Measurements from ENCODE around the gene ICE2.
A peak's percentile ranks its signal among the peaks of the same experiment; 100 is the strongest.
"Not testable (repeated sequence)": the region's sequence is repeated elsewhere in the genome, so short reads cannot be mapped to it uniquely, and the experiment has no call there.

Gene ICE2

DNA sequence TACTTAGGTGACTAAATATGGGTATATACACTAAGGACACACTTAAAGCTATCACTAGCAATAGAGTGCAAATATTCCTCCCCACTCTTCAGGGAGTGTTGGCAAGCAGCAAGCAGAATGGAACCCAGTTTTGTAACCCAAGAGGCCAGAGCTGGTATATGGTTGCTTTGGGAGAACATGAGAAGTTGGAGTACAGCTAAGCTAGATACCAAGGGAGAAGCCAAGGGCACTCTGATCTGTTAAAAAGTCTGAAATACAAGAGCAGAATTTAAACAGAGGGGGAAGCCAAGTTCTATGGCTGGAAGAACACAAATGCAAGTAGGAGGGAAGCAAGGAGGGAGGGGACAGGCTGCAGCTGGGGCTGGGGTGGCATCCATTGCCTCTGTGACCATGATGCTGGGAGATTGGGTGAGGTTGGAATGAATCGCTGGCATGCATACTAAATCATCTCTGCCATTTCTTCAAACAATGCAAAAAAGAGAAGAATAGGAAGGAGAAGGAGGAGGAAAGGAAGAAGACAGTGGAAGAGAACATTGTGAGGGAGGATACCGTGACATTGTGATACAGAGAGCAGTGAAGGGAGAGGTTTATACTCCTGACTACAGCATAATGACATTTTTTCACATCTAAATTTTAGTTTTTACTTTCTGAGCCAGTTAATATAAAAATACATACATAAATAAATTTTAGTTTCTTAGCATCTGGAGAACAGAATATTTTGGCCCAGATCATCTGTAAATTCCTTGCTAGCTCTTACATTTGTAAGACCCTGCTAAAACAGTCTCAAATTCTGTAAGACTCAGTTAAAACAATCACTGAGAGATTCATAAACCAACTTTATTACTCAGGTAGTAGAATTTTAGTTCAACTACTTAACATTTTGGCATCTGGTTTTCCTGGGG lies 72.2 kb downstream of the ICE2 start:
- Histone ChIP-seq H3K9ac (ENCODE audit: low read length) (no peak overlapping the region), H3K36me3 (ENCODE audit: control insufficient read depth, insufficient read depth, low read length, severe bottlenecking) (no peaks in the 10 kb centered on the region), H3K27me3 (replicated peaks; ENCODE audit: control insufficient read depth, insufficient read depth, low read length) (no peaks in the 10 kb centered on the region), H3K4me1 (ENCODE audit: control insufficient read depth, insufficient read depth, low read length) (peaks cover 38% of the 10 kb centered on the region), H3K4me3 (ENCODE audit: low read length) (no peak overlapping the region), H3K9me3 (ENCODE audit: control insufficient read depth, low read length) (no peaks in the 10 kb centered on the region)
- peak; percentile 56 for DNase-seq (ENCODE audit: low read depth)

DNA sequence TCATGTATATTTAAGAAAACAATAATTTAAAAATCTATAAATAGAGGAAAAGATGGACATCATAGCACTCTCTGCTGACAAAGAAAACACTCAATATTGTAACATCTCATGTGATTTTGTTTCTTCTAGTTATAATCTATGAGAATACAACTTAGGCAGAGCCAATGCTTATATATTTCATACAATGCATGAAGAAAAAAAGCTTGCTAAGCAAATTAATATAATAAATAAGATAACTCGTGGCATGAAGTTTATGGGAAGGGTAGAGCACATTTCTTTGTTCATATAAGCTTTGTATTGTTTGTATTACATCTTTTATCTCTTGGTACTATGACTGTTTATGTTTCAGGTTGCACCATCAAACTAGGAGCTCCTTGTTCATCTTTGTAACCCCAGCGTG lies 73.5 kb downstream of the ICE2 start:
- H3K4me1 ChIP-seq (ENCODE audit: control insufficient read depth, insufficient read depth, low read length): peaks cover 34% of the 10 kb centered on the region
- no peaks in the 10 kb centered on the region for H3K36me3 ChIP-seq (ENCODE audit: control insufficient read depth, insufficient read depth, low read length, severe bottlenecking)
- no peak overlapping the region for H3K4me3 ChIP-seq (ENCODE audit: low read length)
- no peak overlapping the region for H3K9ac ChIP-seq (ENCODE audit: low read length)
- DNase-seq (ENCODE audit: low read depth): no peak
- H3K9me3 ChIP-seq (ENCODE audit: control insufficient read depth, low read length): no peaks in the 10 kb centered on the region
- H3K27me3 ChIP-seq (replicated peaks; ENCODE audit: control insufficient read depth, insufficient read depth, low read length): no peaks in the 10 kb centered on the region

DNA sequence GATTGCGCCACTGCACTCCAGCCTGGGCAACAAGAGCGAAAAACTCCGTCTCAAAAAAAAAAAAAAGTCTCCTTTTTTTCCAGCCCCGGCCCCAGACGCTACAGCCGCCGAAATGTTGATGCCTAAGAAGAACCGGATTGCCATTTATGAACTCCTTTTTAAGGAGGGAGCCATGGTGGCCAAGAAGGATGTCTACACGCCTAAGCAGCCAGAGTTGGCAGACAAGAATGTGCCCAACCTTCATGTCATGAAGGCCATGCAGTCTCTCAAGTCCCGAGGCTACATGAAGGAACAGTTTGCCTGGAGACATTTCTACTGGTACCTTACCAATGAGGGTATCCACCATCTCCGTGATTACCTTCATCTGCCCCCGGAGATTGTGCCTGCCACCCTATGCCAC lies 74.6 kb downstream of the ICE2 start:
- not testable (repeated sequence) for H3K36me3 ChIP-seq (ENCODE audit: control insufficient read depth, insufficient read depth, low read length, severe bottlenecking); H3K4me3 ChIP-seq (ENCODE audit: low read length); H3K27me3 ChIP-seq (replicated peaks; ENCODE audit: control insufficient read depth, insufficient read depth, low read length); H3K9me3 ChIP-seq (ENCODE audit: control insufficient read depth, low read length); H3K9ac ChIP-seq (ENCODE audit: low read length); DNase-seq (ENCODE audit: low read depth)
- peaks cover 43% of the 10 kb centered on the region for H3K4me1 ChIP-seq (ENCODE audit: control insufficient read depth, insufficient read depth, low read length)

DNA sequence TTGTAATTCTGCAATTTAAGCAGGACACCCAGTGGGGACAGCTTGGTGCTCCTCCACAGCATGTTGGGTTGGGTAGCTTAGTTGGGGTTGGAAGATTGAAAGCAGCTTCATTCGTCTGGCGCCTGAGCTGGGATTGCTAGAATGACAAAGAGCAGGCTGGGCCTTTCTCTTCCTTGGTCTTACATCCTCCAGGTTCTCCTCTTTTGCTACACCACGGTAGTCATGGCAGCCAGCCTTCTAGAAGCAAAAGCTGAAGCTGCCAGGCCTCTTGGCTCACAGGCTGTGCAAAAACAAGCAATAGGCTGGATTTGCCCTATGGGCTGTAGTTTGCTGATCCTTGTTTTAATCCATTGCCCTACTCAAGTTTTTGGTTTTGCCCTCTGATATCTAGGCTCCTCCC lies 78.0 kb downstream of the ICE2 start:
- H3K27me3 ChIP-seq (replicated peaks; ENCODE audit: control insufficient read depth, insufficient read depth, low read length): no peaks in the 10 kb centered on the region
- peaks cover 5% of the 10 kb centered on the region for H3K36me3 ChIP-seq (ENCODE audit: control insufficient read depth, insufficient read depth, low read length, severe bottlenecking)
- peaks cover 25% of the 10 kb centered on the region for H3K4me1 ChIP-seq (ENCODE audit: control insufficient read depth, insufficient read depth, low read length)
- H3K9ac ChIP-seq (ENCODE audit: low read length): no peak overlapping the region
- no peak for DNase-seq (ENCODE audit: low read depth)
- H3K9me3 ChIP-seq (ENCODE audit: control insufficient read depth, low read length): no peaks in the 10 kb centered on the region
- no peak overlapping the region for H3K4me3 ChIP-seq (ENCODE audit: low read length)

DNA sequence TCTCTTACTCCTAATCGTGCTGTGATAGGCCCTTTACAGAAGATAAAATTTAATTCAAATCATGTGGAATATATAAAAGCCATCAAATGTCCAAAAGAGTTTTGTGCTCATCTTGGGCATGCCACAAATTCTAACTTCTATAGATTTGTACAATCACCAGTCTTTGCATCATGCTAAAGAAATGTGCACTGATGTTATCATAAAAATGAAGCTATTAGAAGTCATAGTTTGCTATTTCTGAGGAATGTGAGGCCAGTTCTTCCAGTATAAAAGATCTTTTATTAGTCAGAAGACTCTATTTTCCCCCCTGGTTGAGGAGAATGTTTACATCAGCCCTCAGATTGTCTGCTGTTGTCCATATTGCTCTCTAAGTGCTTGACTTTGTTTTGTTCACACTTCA lies 79.0 kb downstream of the ICE2 start:
- Histone ChIP-seq H3K4me3 (ENCODE audit: low read length) (peak overlapping the region; percentile 77), H3K9ac (ENCODE audit: low read length) (peak overlapping the region; percentile 91), H3K9me3 (ENCODE audit: control insufficient read depth, low read length) (no peaks in the 10 kb centered on the region), H3K4me1 (ENCODE audit: control insufficient read depth, insufficient read depth, low read length) (peaks cover 30% of the 10 kb centered on the region), H3K27me3 (replicated peaks; ENCODE audit: control insufficient read depth, insufficient read depth, low read length) (no peaks in the 10 kb centered on the region), H3K36me3 (ENCODE audit: control insufficient read depth, insufficient read depth, low read length, severe bottlenecking) (peaks cover 15% of the 10 kb centered on the region)
- DNase-seq (ENCODE audit: low read depth): peak; percentile 68

DNA sequence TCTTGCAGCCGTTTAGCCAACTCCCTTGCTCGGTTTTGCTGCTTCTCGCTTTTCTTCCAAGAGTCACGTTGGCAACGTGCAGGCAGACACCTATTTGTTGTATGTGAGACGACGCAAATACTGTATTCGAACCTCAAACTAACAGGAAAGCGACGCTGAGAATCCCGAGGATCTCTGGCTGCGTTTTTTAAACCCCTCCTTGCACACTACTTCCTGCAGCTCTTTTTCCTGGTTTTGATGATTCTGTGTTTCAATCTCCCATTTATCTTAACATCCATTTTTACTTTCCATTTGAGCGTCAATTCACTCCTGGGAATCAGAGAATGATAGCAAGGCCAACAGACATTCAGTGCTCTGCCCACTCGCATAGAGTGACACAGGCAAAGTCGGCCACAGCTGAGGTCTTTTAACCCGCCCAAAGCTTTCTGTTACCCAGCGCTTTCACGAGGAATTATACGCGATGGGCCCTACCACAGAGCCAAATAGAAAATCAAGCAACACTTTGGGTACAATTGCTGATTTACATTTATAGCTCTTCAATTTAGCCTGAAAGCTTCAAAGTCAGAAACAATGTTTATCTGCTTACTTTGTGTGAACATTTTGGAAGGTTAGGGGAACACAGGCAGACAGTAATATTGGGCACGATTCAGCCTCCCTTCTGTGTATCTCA lies 79.6 kb downstream of the ICE2 start:
- peaks cover 35% of the 10 kb centered on the region for H3K4me1 ChIP-seq (ENCODE audit: control insufficient read depth, insufficient read depth, low read length)
- no peaks in the 10 kb centered on the region for H3K27me3 ChIP-seq (replicated peaks; ENCODE audit: control insufficient read depth, insufficient read depth, low read length)
- DNase-seq (ENCODE audit: low read depth): no peak
- peaks cover 20% of the 10 kb centered on the region for H3K36me3 ChIP-seq (ENCODE audit: control insufficient read depth, insufficient read depth, low read length, severe bottlenecking)
- no peaks in the 10 kb centered on the region for H3K9me3 ChIP-seq (ENCODE audit: control insufficient read depth, low read length)
- peak overlapping the region; percentile 91 for H3K9ac ChIP-seq (ENCODE audit: low read length)
- H3K4me3 ChIP-seq (ENCODE audit: low read length): peak overlapping the region; percentile 77

DNA sequence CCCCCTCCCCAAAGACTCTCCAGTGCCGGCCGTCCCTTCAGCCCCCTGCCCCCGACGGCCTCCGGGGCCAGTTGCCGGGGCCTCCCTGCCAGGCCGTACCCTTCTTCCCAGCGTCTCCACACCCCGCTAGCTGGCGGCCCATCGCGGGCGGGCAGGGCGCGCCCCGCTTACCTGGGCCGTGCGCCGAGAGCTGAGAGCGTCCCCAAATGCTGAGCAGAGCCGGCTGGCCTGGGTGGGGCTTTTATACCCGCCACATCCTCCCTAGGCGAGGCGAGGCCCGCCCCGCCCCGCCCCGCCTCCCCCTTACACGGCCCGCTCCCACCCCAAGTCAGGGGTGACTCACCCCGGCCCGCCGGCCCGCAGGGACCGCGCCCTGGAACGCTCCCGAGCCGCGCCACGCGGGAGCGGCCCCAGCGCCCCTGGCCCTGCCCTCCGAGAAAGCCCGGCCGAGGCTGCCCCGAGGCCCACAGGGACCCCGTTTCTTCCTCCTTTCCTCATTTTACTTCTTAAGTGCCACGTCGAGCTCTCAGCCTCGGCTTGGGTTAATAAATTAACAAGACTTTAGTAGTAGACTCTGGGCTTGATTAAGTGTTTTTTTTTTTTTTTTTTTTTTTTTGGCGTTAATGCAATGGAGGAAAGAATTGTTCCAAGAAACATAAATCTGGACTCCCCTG lies 81.0 kb downstream of the ICE2 start, which contains the start of gene ANXA2:
TSS of gene ANXA2 (minus strand) at position 215 of the 674 bp plus-strand sequence. CDS start 11,911 bp downstream, outside the sequence.
- peak within 1 kb of the TSS; percentile 98 for H3K4me3 ChIP-seq (ENCODE audit: low read length)
- H3K4me1 ChIP-seq (ENCODE audit: control insufficient read depth, insufficient read depth, low read length): peaks cover 47% of the 10 kb centered on the region
- peaks cover 29% of the 10 kb centered on the region for H3K36me3 ChIP-seq (ENCODE audit: control insufficient read depth, insufficient read depth, low read length, severe bottlenecking)
- no peaks in the 10 kb centered on the region for H3K27me3 ChIP-seq (replicated peaks; ENCODE audit: control insufficient read depth, insufficient read depth, low read length)
- peak within 1 kb of the TSS; percentile 99 for H3K9ac ChIP-seq (ENCODE audit: low read length)
- no peaks in the 10 kb centered on the region for H3K9me3 ChIP-seq (ENCODE audit: control insufficient read depth, low read length)
- DNase-seq (ENCODE audit: low read depth): peak; percentile 96

DNA sequence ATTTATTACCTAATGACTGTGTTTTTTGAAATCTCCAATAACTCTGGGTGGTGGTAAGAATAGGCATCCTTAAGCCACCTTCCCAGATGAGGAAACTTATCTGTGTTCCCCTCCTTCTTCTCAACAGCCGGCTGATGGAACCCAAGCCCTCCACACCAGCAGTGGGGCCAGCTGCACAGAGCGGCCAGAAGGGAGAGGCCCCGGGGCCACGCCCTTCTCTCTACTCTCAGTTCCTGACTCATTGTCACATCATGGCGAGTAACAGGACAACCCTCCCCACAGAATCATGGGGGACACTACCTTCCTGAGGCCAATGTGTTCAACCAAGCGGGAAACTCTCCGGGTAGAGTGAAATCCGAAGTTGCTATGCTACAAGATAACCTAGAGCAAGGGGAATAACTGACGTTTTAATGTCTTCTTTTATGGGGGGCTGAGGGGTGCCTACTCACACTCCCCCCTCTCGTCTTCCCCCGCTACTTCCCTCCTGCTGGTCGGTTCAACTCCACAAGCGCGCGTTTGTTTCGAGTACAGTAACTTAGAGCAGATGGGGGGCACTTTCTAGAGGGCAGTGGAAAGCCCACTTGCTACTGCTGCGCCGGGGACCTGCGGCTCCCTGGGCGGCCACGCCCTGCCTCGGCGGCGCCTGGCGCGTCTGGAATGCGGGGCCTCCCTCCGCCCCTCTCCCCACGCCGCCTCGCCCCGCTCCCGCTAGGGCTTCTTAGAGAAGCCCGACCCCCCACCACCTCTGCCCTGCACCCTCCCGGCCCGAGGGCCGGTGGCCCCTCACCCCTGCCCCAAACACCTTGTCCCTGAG lies 81.8 kb downstream of the ICE2 start:
- H3K36me3 ChIP-seq (ENCODE audit: control insufficient read depth, insufficient read depth, low read length, severe bottlenecking): peaks cover 31% of the 10 kb centered on the region
- H3K4me1 ChIP-seq (ENCODE audit: control insufficient read depth, insufficient read depth, low read length): peaks cover 50% of the 10 kb centered on the region
- H3K27me3 ChIP-seq (replicated peaks; ENCODE audit: control insufficient read depth, insufficient read depth, low read length): no peaks in the 10 kb centered on the region
- peak overlapping the region; percentile 99 for H3K9ac ChIP-seq (ENCODE audit: low read length)
- H3K4me3 ChIP-seq (ENCODE audit: low read length): peak overlapping the region; percentile 98
- DNase-seq (ENCODE audit: low read depth): peak; percentile 82
- no peaks in the 10 kb centered on the region for H3K9me3 ChIP-seq (ENCODE audit: control insufficient read depth, low read length)

DNA sequence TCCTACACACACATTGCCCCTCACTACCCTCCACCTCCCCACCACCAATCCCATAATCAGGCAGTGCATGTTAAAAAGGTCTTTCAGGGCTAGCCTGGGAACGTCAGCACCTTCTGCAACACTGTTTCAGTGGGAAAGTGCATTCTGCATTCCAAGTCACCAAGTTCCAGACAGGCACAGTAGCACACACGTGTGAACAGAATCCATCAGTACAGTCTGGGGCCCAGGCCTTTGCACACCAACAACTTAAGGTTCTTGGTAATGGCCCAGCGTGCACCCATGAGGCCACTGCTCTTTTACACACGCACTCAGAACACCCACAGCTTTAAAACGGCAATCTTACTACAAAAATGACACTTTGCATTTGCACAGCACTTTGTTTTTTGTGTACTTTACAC lies 82.4 kb downstream of the ICE2 start:
- Histone ChIP-seq H3K4me3 (ENCODE audit: low read length) (peak overlapping the region; percentile 98), H3K9ac (ENCODE audit: low read length) (peak overlapping the region; percentile 99), H3K9me3 (ENCODE audit: control insufficient read depth, low read length) (no peaks in the 10 kb centered on the region), H3K4me1 (ENCODE audit: control insufficient read depth, insufficient read depth, low read length) (peaks cover 56% of the 10 kb centered on the region), H3K36me3 (ENCODE audit: control insufficient read depth, insufficient read depth, low read length, severe bottlenecking) (peaks cover 37% of the 10 kb centered on the region), H3K27me3 (replicated peaks; ENCODE audit: control insufficient read depth, insufficient read depth, low read length) (no peaks in the 10 kb centered on the region)
- peak; percentile 42 for DNase-seq (ENCODE audit: low read depth)

DNA sequence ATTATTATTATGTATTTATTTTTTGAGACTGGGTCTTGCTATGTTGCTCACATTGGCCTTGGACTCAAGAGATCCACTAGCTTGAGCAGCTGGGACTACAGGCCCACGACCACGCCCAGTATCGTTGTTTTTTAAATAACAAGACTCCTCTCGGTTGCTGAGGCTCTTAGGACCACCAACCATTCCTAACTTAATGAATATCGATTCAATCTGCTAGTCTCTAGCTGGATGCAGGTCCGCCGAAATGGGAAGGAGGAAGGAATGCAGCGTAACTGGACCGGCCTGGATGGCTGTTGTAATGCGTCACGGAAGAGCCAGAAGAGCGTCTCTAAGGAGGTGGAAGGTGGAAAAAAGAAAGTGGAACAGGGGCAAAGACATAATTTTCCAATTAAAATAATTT lies 82.8 kb downstream of the ICE2 start:
- peaks cover 60% of the 10 kb centered on the region for H3K4me1 ChIP-seq (ENCODE audit: control insufficient read depth, insufficient read depth, low read length)
- no peaks in the 10 kb centered on the region for H3K9me3 ChIP-seq (ENCODE audit: control insufficient read depth, low read length)
- DNase-seq (ENCODE audit: low read depth): peak; percentile 72
- peaks cover 38% of the 10 kb centered on the region for H3K36me3 ChIP-seq (ENCODE audit: control insufficient read depth, insufficient read depth, low read length, severe bottlenecking)
- H3K9ac ChIP-seq (ENCODE audit: low read length): peak overlapping the region; percentile 99
- H3K4me3 ChIP-seq (ENCODE audit: low read length): peak overlapping the region; percentile 98
- H3K27me3 ChIP-seq (replicated peaks; ENCODE audit: control insufficient read depth, insufficient read depth, low read length): no peaks in the 10 kb centered on the region
